ENCODE data around the gene MSMB.

DNA sequence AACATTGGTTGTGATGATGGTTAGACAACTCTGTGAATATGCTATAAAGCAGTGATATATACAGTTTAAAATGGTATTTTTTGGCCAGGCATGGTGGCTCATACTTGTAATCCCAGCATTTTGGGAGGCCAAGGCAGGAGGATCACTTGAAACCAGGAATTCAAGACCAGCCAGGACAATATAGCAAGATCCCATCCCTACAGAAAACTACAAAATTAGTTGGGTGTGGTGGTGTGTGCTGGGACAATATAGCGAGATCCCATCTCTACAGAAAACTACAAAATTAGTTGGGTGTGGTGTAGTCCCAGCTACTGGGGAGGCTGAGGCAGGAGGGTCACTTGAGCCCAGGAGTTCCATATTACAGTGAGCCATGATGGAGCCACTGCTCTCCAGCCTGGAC, 27.5 kb upstream of the MSMB start:
- TF ChIP-seq CTCF (IDR thresholded peaks at IDR 0.05; ENCODE audit: insufficient read depth, low read length, poor library complexity, severe bottlenecking), result no peak
- no peak for TF ChIP-seq EZH2phosphoT487 (conservative IDR thresholded peaks at IDR 0.05; ENCODE audit: low read length)

All from SU-DHL-6 (cell line).